Measurements from ENCODE around the gene TEDDM1.
"Not testable (repeated sequence)": the region's sequence is repeated elsewhere in the genome, so short reads cannot be mapped to it uniquely, and the experiment has no call there.

GRCh38 chr1:182447124-182447523 lies 46.7 kb upstream of the TEDDM1 start:
- TF ChIP-seq CTCF, POLR2AphosphoS5 (IDR thresholded peaks at IDR 0.05): not testable (repeated sequence)

Measured in stomach (tissue), 4 donors.